NCI-H1930 (cell line): ENCODE results near the gene LYRM4.

Experiments
- DNase-seq, 2 experiments: peaks; one replicate each; lab custom pipeline; 2025; lab: John Stamatoyannopoulos, UW

LYRM4 gene

GRCh38 chr6:5205877-5206850 lies 54.6 kb downstream of the LYRM4 start:
- no peak for DNase-seq

DNA sequence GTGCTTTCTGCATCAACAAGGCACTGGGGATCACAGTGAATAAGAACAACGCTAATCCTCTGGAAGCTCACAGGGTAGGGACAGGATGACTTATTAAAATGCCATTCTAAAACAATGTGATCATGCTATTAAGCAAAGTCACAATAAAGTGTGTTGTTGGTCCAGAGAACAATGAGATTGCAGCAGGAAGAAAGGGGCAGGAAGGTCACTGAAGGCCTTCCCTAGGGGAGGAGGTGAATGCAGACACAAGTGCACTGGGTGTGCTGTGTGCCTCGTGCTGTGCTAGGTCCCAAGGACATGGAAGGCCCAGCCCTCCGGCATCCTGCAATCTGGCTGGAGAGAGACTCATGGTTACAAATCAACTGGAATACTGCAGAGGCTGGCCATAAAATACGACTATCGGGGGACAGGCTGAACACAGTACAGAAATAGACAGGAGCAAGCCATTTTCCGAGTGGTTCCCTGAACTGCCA lies 55.7 kb downstream of the LYRM4 start:
- no peak for DNase-seq

GRCh38 chr6:5204376-5204775 lies 56.4 kb downstream of the LYRM4 start:
- no peak for DNase-seq

GRCh38 chr6:5203546-5203945 lies 57.2 kb downstream of the LYRM4 start:
- DNase-seq, result no peak

DNA sequence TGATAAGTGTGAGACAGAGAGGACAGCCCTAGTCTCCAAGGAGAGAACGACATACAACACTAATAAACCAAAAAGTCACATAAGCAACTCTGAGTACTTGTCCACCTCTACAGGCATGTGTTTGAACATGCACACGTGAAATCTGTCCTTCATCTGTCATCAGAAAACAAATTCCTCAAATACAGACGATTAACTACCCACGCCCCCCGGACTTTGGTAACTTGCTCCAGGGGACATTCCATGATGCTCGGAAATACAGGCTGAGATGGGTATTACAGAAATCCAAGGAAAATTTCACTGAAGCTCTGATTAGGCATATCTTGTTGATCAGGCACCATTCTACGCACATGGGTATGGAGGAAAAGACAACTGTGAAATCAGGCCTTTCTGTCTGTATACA lies 57.8 kb downstream of the LYRM4 start:
- no peak for DNase-seq

DNA sequence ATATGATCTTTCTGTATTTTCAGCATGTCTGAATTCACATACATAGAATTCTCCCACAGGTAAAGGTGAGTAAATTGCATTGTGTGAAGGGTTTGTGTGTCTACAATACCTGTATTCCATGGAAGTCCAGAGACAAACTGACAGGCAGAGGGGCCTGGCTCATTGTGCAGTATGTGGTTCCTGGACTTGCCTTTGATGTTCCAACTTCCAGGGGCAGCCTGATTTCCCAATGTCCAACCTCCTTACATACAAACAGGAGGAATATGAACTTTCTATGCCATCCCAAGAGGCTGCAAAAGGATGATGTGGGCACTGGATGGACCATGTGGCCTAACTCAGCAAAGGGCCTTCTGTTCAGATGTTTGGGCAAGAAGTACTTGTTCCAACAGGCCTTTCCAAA lies 58.5 kb downstream of the LYRM4 start:
- no peak for DNase-seq

DNA sequence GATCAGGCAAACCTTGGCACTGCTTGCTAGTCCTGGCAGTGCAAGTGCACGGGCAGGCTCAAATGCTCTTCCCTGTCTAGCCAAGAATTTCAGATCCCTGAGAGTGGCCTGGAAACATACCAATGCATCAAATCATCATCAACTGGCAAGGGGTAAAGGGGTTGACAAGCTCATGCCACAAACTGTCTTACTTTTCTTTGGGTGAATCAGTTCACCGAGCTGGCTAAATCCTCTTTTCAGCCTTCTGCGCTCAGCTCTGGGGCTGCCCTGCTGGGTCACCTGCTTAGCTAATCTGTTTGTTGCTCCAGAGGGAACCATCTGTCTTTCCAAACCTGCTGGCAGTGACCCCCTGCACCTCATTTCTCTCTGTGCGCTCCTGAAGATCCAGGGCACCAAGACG lies 59.5 kb downstream of the LYRM4 start:
- no peak for DNase-seq

- DNase-seq, result no peak
These were observed 61.0 kb downstream of the LYRM4 start for GRCh38 chr6:5199702-5200101.

DNA sequence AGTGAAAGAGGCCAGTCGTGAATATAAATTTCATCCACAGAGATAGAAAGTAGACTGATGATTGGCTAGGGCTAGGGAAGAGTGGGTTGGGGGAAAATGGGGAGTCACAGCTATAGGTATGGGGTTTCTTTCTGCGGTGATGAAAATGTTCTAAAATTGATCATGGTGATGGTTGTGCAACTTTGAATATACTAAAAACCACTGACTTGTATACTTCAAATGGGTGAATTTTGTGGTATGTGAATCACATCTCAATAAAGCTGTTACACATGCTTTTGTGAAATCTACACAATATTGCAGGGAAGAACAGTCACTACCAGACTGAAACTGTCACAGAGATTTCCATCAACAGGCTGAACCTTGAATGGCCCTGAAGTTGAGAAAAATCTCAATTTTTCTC lies 61.5 kb downstream of the LYRM4 start:
- no peak for DNase-seq

DNA sequence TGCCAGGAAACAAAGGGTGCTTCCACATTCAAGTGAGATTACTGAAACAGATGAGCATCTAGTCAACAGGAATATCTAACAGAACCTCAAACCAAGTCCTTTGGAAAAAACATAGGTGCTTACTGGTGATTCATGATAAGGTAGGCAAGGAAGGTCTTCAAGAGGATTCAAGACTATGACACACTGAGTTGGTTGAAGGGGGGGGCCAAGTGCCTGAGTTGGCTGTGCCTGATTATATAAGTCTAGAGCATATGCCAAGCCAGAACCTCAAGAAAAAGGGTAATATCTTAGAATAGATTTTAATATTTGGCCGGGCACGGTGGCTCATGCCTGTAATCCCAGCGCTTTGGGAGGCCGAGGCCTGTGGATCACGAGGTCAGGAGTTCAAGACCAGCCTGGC lies 63.7 kb downstream of the LYRM4 start:
- DNase-seq, result no peak

DNA sequence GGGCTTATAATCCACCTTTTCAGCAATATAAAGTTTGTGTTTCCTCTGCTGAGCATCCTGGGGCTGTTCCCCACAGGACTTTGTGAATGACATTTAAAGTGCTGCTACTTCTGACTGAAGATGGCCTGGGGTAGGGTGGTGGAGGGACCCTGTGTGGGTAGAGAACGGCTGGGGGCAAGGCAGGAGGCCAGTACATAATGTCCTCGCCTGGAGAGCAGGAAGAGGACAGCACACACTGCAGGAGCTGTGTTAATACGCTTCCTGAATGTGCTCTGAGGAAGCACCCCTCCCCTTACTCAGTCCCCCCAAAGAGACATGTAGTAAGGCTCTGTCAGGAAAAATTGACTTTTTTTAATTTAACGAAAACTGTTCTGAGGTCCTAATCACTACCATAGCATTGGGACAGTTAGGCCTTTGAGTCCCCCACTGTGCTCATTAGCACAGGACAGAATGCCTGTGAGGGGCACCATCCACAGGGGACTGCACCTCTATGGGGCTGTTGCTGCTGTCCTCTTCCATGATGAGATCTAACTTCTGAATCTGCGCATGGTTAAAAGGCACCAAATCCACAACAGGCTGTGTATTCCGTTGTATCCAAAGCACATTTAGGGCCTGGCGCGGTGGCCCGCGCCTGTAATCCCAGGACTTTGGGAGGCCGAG lies 68.5 kb downstream of the LYRM4 start:
- DNase-seq, result no peak

- no peak for DNase-seq
These were observed 69.0 kb downstream of the LYRM4 start for GRCh38 chr6:5191722-5192121.

GRCh38 chr6:5191222-5191621 lies 69.5 kb downstream of the LYRM4 start:
- DNase-seq, result no peak

- DNase-seq, result no peak
These were observed 70.2 kb downstream of the LYRM4 start for GRCh38 chr6:5190507-5190906.

DNA sequence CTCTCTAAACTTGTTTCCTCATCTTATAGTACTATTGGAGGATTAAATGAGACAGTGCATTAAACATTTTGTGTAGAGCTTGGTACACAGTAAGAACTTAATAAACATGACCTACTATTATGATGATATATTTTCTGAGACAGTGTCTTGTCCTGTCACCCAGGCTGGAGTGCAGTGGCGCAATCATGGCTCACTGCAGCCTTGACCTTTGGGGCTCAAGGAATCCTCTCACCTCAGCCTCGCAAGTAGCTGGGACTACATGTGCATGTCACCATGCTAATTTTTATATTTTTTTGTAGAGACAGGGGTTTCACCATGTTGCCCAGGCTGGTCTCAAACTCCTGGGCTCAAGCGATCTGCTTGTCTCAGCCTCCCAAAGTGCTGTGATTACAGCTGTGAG lies 72.1 kb downstream of the LYRM4 start:
- no peak for DNase-seq

DNA sequence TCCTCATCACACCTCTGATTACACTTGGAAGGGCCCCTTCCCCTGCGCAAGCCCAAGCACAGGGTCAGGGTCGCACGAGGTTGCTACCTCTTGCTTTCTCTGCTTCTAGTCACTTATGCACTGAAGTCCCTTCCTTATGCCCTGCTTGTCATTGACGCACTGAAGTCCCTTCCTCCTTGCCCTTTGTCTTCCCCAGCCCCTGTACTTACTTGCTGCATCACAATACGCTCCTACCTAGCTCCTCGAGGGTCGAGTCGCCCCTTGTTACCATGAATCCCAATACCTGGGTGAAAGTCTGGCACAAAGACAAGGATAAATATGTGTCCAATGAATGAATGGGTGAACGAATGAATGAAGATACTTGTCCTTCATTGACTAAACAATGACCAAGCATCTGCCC lies 75.9 kb downstream of the LYRM4 start:
- no peak for DNase-seq

GRCh38 chr6:5184218-5184617 lies 76.5 kb downstream of the LYRM4 start:
- no peak for DNase-seq

DNA sequence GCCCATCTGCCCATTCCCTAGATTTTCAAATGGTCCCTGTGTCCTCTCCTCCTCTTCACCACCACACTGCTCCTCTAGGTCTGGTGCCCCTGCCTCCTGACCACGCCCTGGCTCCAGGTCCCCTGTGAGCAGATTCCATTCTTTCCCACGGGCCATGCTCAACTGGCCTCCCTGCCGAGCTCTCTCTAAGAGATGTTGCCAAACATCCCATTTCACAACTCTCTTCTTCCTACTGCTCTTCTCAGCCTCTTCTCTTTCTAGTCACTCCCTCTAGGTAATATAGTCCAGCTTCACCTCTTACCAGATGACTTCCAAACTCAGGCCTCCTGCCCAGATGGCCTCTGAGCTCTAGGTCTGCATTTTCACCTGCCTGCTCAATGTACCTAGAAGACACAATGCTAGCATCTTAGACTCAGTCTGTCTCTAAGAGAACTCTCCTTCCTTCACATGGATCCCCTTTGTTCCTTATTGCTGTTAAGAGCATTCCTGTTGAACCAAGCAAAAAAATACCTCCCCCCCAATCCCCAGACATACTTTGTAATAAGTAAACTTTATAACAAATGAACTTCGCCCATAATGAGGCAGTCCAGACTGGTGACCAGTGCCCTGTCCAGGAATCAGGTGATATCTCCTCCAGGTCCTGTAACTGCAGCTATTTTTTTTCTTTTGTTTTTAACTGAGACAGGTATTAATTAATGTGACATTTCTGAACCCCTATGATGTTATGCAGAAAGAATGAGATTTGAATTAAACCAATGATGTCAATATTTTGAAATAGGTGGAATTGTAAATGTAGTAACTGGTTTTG lies 79.0 kb downstream of the LYRM4 start:
- no peak for DNase-seq

GRCh38 chr6:5180636-5181035 lies 80.1 kb downstream of the LYRM4 start:
- no peak for DNase-seq

DNA sequence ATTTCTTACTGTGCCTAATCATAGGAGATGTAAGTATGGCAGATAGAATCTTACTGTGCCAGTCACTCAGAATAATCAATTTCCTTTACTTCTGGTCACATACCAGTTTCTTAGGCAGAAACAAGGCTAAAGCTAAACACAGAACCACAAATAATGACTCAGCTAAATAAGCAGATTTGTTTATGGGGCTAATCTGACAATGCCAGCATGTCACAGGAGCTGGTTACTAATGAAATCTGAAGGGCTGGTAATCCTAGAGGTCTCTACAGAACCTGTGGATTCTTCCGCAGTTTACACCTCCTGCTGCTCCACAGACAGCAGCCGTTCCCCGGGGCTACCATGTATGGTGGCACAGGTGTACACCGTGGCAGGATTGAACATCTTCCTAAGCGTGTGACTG lies 80.8 kb downstream of the LYRM4 start:
- no peak for DNase-seq

DNA sequence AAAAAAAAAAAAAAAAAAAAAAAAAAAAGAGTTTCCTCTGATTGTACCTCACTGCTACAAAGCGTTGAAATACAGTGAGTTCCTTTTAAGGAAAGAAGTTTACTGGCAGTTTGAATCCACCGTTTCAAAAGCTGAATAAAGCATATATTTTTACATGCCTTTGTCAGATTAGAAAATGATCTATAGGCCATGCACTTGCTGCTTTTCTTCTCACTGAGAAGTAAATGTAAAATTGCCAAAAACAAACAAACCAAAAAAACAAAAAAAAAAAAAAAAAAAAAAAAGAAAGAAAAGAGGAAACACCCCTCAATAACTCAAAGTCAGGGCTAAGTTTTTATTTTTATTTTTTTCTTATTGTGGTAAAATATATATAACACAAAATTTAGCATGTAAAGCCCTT lies 81.9 kb downstream of the LYRM4 start:
- no peak for DNase-seq

DNA sequence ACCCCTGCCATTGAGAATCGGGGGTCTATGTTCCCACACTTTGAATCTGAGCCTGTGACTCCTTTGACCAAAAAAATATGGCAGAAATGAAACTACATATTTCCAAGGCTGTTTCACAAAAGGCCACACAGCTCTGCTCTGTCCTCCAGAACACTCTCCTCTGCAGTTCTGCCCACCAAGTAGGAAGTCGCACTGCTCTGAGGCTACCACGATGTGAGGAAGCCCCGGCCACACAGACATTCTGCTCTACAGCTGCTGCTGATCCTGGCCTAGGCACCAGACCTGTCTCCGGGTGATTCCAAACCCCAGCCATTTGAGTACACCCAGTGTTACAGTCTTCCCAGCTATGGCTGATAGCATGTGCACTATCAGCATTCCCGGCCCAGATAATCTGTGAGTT lies 85.1 kb downstream of the LYRM4 start:
- no peak for DNase-seq
